Large intestine (tissue), 3 donors: ENCODE data around the gene CPNE2. TPM values are rescaled to one million over a fixed set of nuclear protein-coding genes. Genes with fewer than 3 reads are reported as not detected.
"Not testable (repeated sequence)": the region's sequence is repeated elsewhere in the genome, so short reads cannot be mapped to it uniquely, and the experiment has no call there.

Experiments used
- DNase-seq, 2 donors: peaks; one replicate each; pipeline versions ENCODE4 v3.0.0 to v3.0.0-alpha.2; 2013
- H3K27ac ChIP-seq: one replicate; pipeline ENCODE4 v1.5.1; 2013; ENCODE audit warnings: low read length
- H3K27me3 ChIP-seq: 2 replicates; pipeline ENCODE4 v1.6.1; 2013; ENCODE audit warnings: low read length; ENCODE audit not compliant: control insufficient read depth, insufficient read depth
- H3K36me3 ChIP-seq: 2 replicates; pipeline ENCODE4 v1.6.1; 2013; ENCODE audit warnings: low read length; ENCODE audit not compliant: control insufficient read depth, insufficient read depth
- H3K4me1 ChIP-seq: one replicate; pipeline ENCODE4 v1.6.1; 2013; ENCODE audit warnings: low read length; ENCODE audit not compliant: control insufficient read depth, insufficient read depth
- H3K4me3 ChIP-seq: one replicate; pipeline ENCODE4 v1.5.1; 2013; ENCODE audit warnings: low read length
- H3K9me3 ChIP-seq: one replicate; pipeline ENCODE4 v1.6.1; 2013; ENCODE audit warnings: mild to moderate bottlenecking, low read depth, low read length, moderate library complexity; ENCODE audit not compliant: control insufficient read depth
- WGBS: methylation state at CpG from one replicate; pipeline ENCODE4 v1.1.5; 2013; ENCODE audit warnings: low lambda C conversion rate; ENCODE audit not compliant: insufficient coverage; 5-methylcytosine and 5-hydroxymethylcytosine counted together
- polyA plus RNA-seq: library from polyadenylated mRNA; unstranded; fragments of 120-200 nt; gene quantifications from one replicate; pipeline ENCODE4 v1.2.1, GENCODE V29; 2013

Gene CPNE2
- polyA plus RNA-seq, 1 donor: 22.6 TPM

DNA sequence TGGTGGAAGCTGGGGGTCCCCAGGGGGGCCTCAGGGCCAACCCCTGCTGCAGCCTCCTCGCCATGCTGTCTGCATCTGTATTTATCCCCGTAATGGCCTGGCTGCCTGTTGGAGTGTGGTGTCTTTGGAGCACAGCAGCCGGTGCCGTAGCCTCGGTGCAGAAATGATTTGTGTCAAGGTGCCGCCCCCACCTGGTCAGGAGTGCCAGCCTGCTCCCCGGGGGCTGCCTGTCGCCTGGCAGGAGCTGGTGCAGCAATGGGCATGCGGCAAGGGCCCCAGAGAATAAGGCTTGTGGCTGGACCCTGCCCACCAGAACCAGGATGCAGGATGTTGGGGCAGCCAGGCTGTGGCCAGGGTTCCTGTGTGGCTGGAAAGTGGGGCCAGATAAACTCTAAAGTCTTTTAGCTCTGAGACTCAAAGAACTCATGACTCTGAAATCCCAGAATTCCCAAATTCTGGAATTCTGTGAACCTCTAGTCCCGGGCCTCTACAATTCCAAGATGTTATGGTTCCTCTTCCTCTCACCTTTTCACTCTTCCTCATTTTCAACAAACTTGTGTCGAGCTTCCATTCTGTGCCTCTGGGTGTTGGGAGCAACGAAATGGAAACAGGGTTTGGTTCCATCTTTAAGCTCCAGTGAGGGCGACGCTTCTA, 5.9 kb downstream of the CPNE2 start:
- H3K9me3 ChIP-seq: no peaks in the 10 kb centered on the region
- DNase-seq: no peak
- peaks cover 6% of the 10 kb centered on the region for H3K4me1 ChIP-seq
- H3K27ac ChIP-seq: no peak overlapping the region
- no peak overlapping the region for H3K4me3 ChIP-seq
- no CpG with 5 or more reads among the region's 14 CpGs for WGBS
- no peaks in the 10 kb centered on the region for H3K36me3 ChIP-seq
- no peaks in the 10 kb centered on the region for H3K27me3 ChIP-seq

GRCh38 chr16:57099965-57100364, 7.6 kb downstream of the CPNE2 start:
- DNase-seq, H3K4me3 ChIP-seq: not testable (repeated sequence)

DNA sequence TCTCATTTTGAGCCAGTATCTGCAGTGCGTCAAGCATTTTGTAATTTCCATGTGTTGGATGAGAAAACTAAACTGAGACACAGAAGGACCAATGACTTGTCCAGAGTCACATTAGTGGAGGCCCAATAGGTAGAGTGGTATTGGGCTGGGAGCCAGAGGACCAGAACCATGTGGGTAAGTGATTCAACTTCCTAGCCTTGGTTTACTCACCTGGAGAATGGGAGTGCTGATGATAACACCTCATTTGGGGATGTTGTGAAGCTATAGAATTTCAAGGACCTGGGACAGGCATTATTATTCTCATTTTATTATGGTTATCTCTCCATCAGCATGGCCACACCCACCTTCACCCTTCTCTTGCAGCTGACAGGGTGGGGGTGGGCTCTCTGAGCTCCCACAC, 8.1 kb downstream of the CPNE2 start:
- no peak overlapping the region for H3K27ac ChIP-seq
- DNase-seq: no peak
- no CpG with 5 or more reads among the region's 1 CpG for WGBS
- H3K4me1 ChIP-seq: no peaks in the 10 kb centered on the region
- H3K27me3 ChIP-seq: no peaks in the 10 kb centered on the region
- H3K9me3 ChIP-seq: no peaks in the 10 kb centered on the region
- no peak overlapping the region for H3K4me3 ChIP-seq
- H3K36me3 ChIP-seq: no peaks in the 10 kb centered on the region

More at GRCh38 chr16:57099965-57100364, 7.6 kb downstream of the CPNE2 start:
- not testable (repeated sequence) for H3K27me3 ChIP-seq, H3K9me3 ChIP-seq, H3K36me3 ChIP-seq, H3K4me1 ChIP-seq, H3K27ac ChIP-seq
- WGBS: no CpG with 5 or more reads among the region's 6 CpGs

DNA sequence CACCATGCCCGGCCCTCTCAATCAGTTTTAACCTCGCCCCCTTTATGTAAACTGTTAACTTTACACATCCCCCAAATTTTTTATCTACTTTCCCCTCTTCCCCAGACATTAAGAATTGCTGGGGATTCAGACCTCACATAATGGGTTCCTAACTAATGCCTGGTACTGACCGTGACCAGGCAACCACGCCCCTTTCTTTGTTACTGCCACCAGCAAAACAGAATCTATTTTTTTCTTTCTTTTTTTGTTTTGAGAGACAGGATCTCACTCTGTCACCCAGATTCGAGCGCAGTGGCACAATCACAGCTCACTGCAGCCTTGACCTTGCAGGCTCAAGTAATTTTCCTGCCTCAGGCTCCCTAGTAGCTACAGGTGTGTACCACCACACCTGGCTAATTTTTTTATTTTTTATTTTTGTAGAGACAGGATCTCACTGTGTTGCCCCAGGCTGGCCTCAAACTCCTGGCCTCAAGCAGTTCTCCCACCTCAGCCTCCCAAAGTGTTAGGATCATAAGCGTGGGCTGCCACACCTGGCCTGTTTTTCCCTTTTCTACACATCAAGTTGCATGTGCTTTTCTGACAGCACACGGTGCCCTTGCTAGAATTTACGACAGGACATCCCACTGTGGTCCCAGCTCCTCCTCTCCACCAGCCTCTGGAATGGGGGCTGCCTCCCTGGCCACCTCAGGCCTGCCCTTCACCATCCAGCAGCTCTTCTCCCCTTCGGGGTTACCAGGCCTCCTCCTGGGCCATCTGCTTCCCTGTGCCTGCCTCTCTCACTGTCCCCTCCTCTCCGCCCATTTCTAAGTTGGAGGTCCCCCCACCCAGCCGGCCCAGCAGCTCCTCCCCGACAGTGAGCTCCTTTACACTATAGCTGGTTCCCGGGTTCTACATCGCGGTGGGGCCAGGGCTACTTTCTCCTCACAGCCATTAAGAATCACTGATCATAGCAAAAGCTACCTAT, 10.8 kb downstream of the CPNE2 start:
- 90% methylated on average over 2 of the region's 16 CpGs for WGBS
- Histone ChIP-seq H3K9me3 (no peaks in the 10 kb centered on the region), H3K4me1 (no peaks in the 10 kb centered on the region)

GRCh38 chr16:57104706-57105105, 12.3 kb downstream of the CPNE2 start:
- WGBS: 100% methylated on average over 1 of the region's 3 CpGs
- Histone ChIP-seq H3K27me3 (no peaks in the 10 kb centered on the region), H3K4me3 (no peak overlapping the region), H3K4me1 (no peaks in the 10 kb centered on the region), H3K36me3 (no peaks in the 10 kb centered on the region), H3K9me3 (no peaks in the 10 kb centered on the region), H3K27ac (no peak overlapping the region)
- no peak for DNase-seq

More for the DNA sequence above, 10.8 kb downstream of the CPNE2 start:
- DNase-seq: no peak
- no peaks in the 10 kb centered on the region for H3K36me3 ChIP-seq
- no peaks in the 10 kb centered on the region for H3K27me3 ChIP-seq
- no peak overlapping the region for H3K4me3 ChIP-seq
- H3K27ac ChIP-seq: no peak overlapping the region

DNA sequence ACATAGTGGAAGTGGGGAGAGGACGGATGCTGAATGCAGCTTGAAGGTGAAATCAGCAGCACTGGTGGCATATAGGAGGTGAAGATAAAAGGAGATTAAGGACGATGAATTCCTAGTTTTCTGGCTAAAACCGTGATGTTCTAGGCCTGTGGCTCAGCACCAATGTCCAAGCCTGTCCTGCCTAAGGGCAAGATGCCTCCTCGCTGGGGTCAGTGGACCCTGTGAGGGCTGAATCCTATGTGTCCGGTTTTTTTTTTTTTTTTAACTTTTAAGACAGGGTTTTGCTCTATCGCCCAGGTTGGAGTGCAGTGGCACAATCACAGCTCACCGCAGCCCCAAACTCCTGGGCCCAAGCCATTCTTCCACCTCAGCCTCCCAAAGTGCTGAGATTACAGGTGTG, 12.8 kb downstream of the CPNE2 start:
- no peak for DNase-seq
- no peak overlapping the region for H3K27ac ChIP-seq
- 100% methylated on average over 1 of the region's 7 CpGs for WGBS
- no peaks in the 10 kb centered on the region for H3K4me1 ChIP-seq
- no peaks in the 10 kb centered on the region for H3K27me3 ChIP-seq
- H3K4me3 ChIP-seq: no peak overlapping the region
- H3K9me3 ChIP-seq: no peaks in the 10 kb centered on the region
- no peaks in the 10 kb centered on the region for H3K36me3 ChIP-seq

- DNase-seq: no peak
- no peaks in the 10 kb centered on the region for H3K9me3 ChIP-seq
- no CpG with 5 or more reads among the region's 2 CpGs for WGBS
Observed at GRCh38 chr16:57106767-57107166, 14.4 kb downstream of the CPNE2 start.

GRCh38 chr16:57107321-57107922, 15.0 kb downstream of the CPNE2 start:
- no peaks in the 10 kb centered on the region for H3K9me3 ChIP-seq
- H3K27ac ChIP-seq: no peak overlapping the region
- no peak overlapping the region for H3K4me3 ChIP-seq
- H3K27me3 ChIP-seq: no peaks in the 10 kb centered on the region
- H3K4me1 ChIP-seq: no peaks in the 10 kb centered on the region
- WGBS: no CpG with 5 or more reads among the region's 9 CpGs
- H3K36me3 ChIP-seq: no peaks in the 10 kb centered on the region
- no peak for DNase-seq

More at GRCh38 chr16:57106767-57107166, 14.4 kb downstream of the CPNE2 start:
- Histone ChIP-seq H3K36me3 (no peaks in the 10 kb centered on the region), H3K4me1 (no peaks in the 10 kb centered on the region), H3K27me3 (no peaks in the 10 kb centered on the region), H3K27ac (no peak overlapping the region), H3K4me3 (no peak overlapping the region)

GRCh38 chr16:57108432-57108831, 16.0 kb downstream of the CPNE2 start:
- Histone ChIP-seq H3K4me3 (no peak overlapping the region), H3K4me1 (no peaks in the 10 kb centered on the region), H3K27me3 (no peaks in the 10 kb centered on the region), H3K9me3 (no peaks in the 10 kb centered on the region), H3K27ac (no peak overlapping the region), H3K36me3 (no peaks in the 10 kb centered on the region)
- no CpG with 5 or more reads among the region's 1 CpG for WGBS
- peak in 1 of 2 donors; percentile 44 for DNase-seq

GRCh38 chr16:57109259-57110105, 17.1 kb downstream of the CPNE2 start:
- H3K4me1 ChIP-seq, H3K27ac ChIP-seq, H3K9me3 ChIP-seq, H3K36me3 ChIP-seq, DNase-seq, H3K4me3 ChIP-seq, H3K27me3 ChIP-seq: not testable (repeated sequence)
- 80% methylated on average over 1 of the region's 10 CpGs for WGBS
